Psoas muscle (tissue), 8 donors: ENCODE results near the gene SMO. TPM values are rescaled to one million over a fixed set of nuclear protein-coding genes. Genes with fewer than 3 reads are reported as not detected.

Experiments
- ATAC-seq, 4 donors: fragments of 200-7000 bp; cut with Tn5 transposase; one replicate each; pipeline ENCODE4 v1.9.1; 2020; ENCODE audit warnings: moderate library complexity in 3 of 4, mild to moderate bottlenecking in 2 of 4
- DNase-seq, 2 donors: peaks; one replicate each; pipeline ENCODE4 v3.0.0-alpha.2; 2020
- H3K27ac ChIP-seq: fragments of 200-600 bp; one replicate; pipeline ENCODE4 v1.8.0; 2022
- H3K27me3 ChIP-seq, 3 donors: fragments of 200-600 bp in 1 of 3; one replicate each; pipeline versions ENCODE4 v1.6.1 to v1.8.0; 2013 to 2022; ENCODE audit warnings: low read length in 2 of 3, mild to moderate bottlenecking in 2 of 3, moderate library complexity in 1 of 3; ENCODE audit not compliant: insufficient read depth in 3 of 3
- H3K36me3 ChIP-seq, 2 donors: fragments of 200-600 bp in 1 of 2; one replicate each; pipeline versions ENCODE4 v1.6.1 to v1.8.0; 2013 to 2022; ENCODE audit warnings: low read depth in 1 of 2, mild to moderate bottlenecking in 1 of 2, moderate library complexity in 1 of 2; ENCODE audit not compliant: insufficient read depth in 1 of 2
- H3K4me1 ChIP-seq: fragments of 200-600 bp; one replicate; pipeline ENCODE4 v1.8.0; 2022
- H3K4me3 ChIP-seq: fragments of 200-600 bp; one replicate; pipeline ENCODE4 v1.8.0; 2022; ENCODE audit warnings: mild to moderate bottlenecking
- H3K9me3 ChIP-seq: fragments of 200-600 bp; one replicate; pipeline ENCODE4 v1.8.0; 2022
- CTCF ChIP-seq: fragments of 200-600 bp; IDR thresholded peaks from one replicate; pipeline ENCODE4 v1.8.0; 2022; ENCODE audit warnings: antibody characterized with exemption
- WGBS, 3 donors: extraction: QIAGEN DNeasy Blood & Tissue Kit; methylation state at CpG; one replicate each; pipeline versions ENCODE4 v1.1.6 to v1.1.7; 2013; 5-methylcytosine and 5-hydroxymethylcytosine counted together
- intact Hi-C, 2 donors: fragments of 100-400 bp; cut with DNase I; formaldehyde crosslinking; loops; one replicate each; pipeline versions ENCODE4 v1.11.0 to v1.14.2; 2022
- polyA plus RNA-seq, 3 donors: library from polyadenylated mRNA; stranded (reverse); fragments of 200-250 nt; gene quantifications; one replicate each; pipeline ENCODE4 v1.2.3, GENCODE V29; 2013
- total RNA-seq, 4 donors: library from RNA; stranded (reverse); fragmentation: NEBNext Ultra II Directional in 2 of 4; extraction: Animal tissue kit (Norgen Biotek cat#: 25700) in 2 of 4; gene quantifications; one replicate each; pipeline versions ENCODE4 v1.2.1 to v1.2.4, GENCODE V29; 2021 to 2023
- donor health status: healthy with polysubstance abuse.
- donor health status: DM: no; HTN: no; CAD: no; lungs with moderate emphysema.
- donor health status: Bipolar disorder and iron deficiency.
- donor health status: healthy.
- donor health status: DM: yes; HTN: yes; CAD: no.
- donor health status: DM: no; HTN: no; CAD: no.
- donor health status: DM: no; HTN: no; CAD: no.
- donor health status: DM: yes; HTN: yes; CAD: no.

The SMO gene
- total and polyA plus RNA-seq, 7 donors = 0.52 to 6.0 (median 1.4) TPM

- ATAC-seq = no peak
- intact Hi-C loops = no loop called here
Observed at GRCh38 chr7:129205126-129205818, 16.8 kb downstream of the SMO start.

GRCh38 chr7:129205987-129206785 is 17.8 kb downstream of the SMO start:
- no peaks in the 10 kb centered on the region for H3K4me1 ChIP-seq
- H3K9me3 ChIP-seq = no peaks in the 10 kb centered on the region
- H3K4me3 ChIP-seq = no peak overlapping the region
- no peak for ATAC-seq
- no peak for DNase-seq
- WGBS, 3 donors = 92 to 97% (median 93%) methylated on average over 18 of the region's 18 CpGs
- no peak for TF ChIP-seq CTCF
- H3K27me3 ChIP-seq = no peaks in the 10 kb centered on the region
- peaks cover 0 to 20% of the 10 kb centered on the region in 2 donors for H3K36me3 ChIP-seq
- no peak overlapping the region for H3K27ac ChIP-seq
- intact Hi-C loops = no loop called here

More at GRCh38 chr7:129205126-129205818, 16.8 kb downstream of the SMO start:
- 89 to 91% (median 91%) methylated on average over 29 of the region's 29 CpGs for WGBS, 3 donors
- Histone ChIP-seq H3K36me3 (peaks cover 0 to 20% of the 10 kb centered on the region in 2 donors), H3K4me3 (no peak overlapping the region), H3K9me3 (no peaks in the 10 kb centered on the region), H3K27ac (no peak overlapping the region), H3K27me3 (no peaks in the 10 kb centered on the region), H3K4me1 (no peaks in the 10 kb centered on the region)
- TF ChIP-seq CTCF = no peak
- no peak for DNase-seq

- H3K36me3 ChIP-seq = peaks cover 0 to 34% of the 10 kb centered on the region in 2 donors
- intact Hi-C loops = no loop called here
- no peaks in the 10 kb centered on the region for H3K9me3 ChIP-seq
- no peak for ATAC-seq
- no peaks in the 10 kb centered on the region for H3K27me3 ChIP-seq
- TF ChIP-seq CTCF = no peak
- no peak for DNase-seq
- H3K4me1 ChIP-seq = no peaks in the 10 kb centered on the region
- 71 to 82% (median 72%) methylated on average over 9 of the region's 9 CpGs for WGBS, 3 donors
- no peak overlapping the region for H3K4me3 ChIP-seq
- no peak overlapping the region for H3K27ac ChIP-seq
Observed at GRCh38 chr7:129208667-129209066, 20.2 kb downstream of the SMO start.

GRCh38 chr7:129209067-129209926 is 20.9 kb downstream of the SMO start:
- Histone ChIP-seq H3K27ac (no peak overlapping the region), H3K9me3 (no peaks in the 10 kb centered on the region), H3K27me3 (no peaks in the 10 kb centered on the region), H3K4me3 (no peak overlapping the region), H3K4me1 (no peaks in the 10 kb centered on the region), H3K36me3 (peaks cover 0 to 34% of the 10 kb centered on the region in 2 donors)
- WGBS, 3 donors = 80 to 84% (median 82%) methylated on average over 15 of the region's 15 CpGs
- TF ChIP-seq CTCF = no peak
- ATAC-seq = no peak
- intact Hi-C loops = no loop called here
- no peak for DNase-seq
